ENCODE measurements around the gene TMEM121. TPM values are rescaled to one million over a fixed set of nuclear protein-coding genes. Genes with fewer than 3 reads are reported as not detected.

TMEM121 gene
- total RNA-seq, 3 donors from 2014 or later (not counting 1 experiment from before 2014, with no cell fraction given), result 0.54 to 0.80 TPM; not detected in 1

- Histone ChIP-seq H3K4me1 (ENCODE audit: control insufficient read depth, insufficient read depth, low read length) (peaks cover 88% of the 10 kb centered on the region), H3K27ac (ENCODE audit: low read length) (peak overlapping the region; percentile 98), H3K9me3 (ENCODE audit: control insufficient read depth, insufficient read depth, low read length) (no peaks in the 10 kb centered on the region), H3K27me3 (ENCODE audit: control insufficient read depth, insufficient read depth, low read length) (peaks cover 10% of the 10 kb centered on the region), H3K4me3 (ENCODE audit: low read length) (peak overlapping the region; percentile 36), H3K36me3 (ENCODE audit: control insufficient read depth, insufficient read depth, low read length) (no peaks in the 10 kb centered on the region)
- DNase-seq (peak; percentile 91 to 95), ATAC-seq (peak; percentile 56 to 82 (median 58))
- Mint-ChIP-seq H3K4me1 (peaks cover 19 to 71% of the 10 kb centered on the region in 2 donors), H3K36me3 (no peaks in the 10 kb centered on the region), H3K4me3 (peak overlapping the region; percentile 74), H3K27ac (peak overlapping the region; percentile 95 to 100), H3K9me3 (no peaks in the 10 kb centered on the region), H3K27me3 (ENCODE audit: low read depth in 2 of 2) (peaks cover 0 to 3% of the 10 kb centered on the region in 2 donors)
- intact Hi-C loops (cut with micrococcal nuclease), result no loop called here
- TF ChIP-seq CTCF (IDR thresholded peaks at IDR 0.05), result peak; percentile 99
- WGBS (ENCODE audit: insufficient coverage), result 2% methylated on average over 33 of the region's 35 CpGs
Observed at GRCh38 chr14:105480807-105481801, 45.3 kb upstream of the TMEM121 start.

GRCh38 chr14:105481886-105482457 lies 44.4 kb upstream of the TMEM121 start:
- intact Hi-C loops (cut with micrococcal nuclease), result loop anchor here (1.0 kb wide), 1 partner anchor 8 kb away; no protein-coding TSS in a partner anchor
- Mint-ChIP-seq H3K27ac (peak overlapping the region; percentile 95 to 100), H3K4me1 (peaks cover 19 to 72% of the 10 kb centered on the region in 2 donors), H3K9me3 (no peaks in the 10 kb centered on the region), H3K4me3 (peak overlapping the region; percentile 67), H3K27me3 (ENCODE audit: low read depth in 2 of 2) (peaks cover 0 to 3% of the 10 kb centered on the region in 2 donors), H3K36me3 (no peaks in the 10 kb centered on the region)
- Histone ChIP-seq H3K4me1 (ENCODE audit: control insufficient read depth, insufficient read depth, low read length) (peaks cover 88% of the 10 kb centered on the region), H3K9me3 (ENCODE audit: control insufficient read depth, insufficient read depth, low read length) (no peaks in the 10 kb centered on the region), H3K4me3 (ENCODE audit: low read length) (peak overlapping the region; percentile 36), H3K36me3 (ENCODE audit: control insufficient read depth, insufficient read depth, low read length) (no peaks in the 10 kb centered on the region), H3K27me3 (ENCODE audit: control insufficient read depth, insufficient read depth, low read length) (peaks cover 2% of the 10 kb centered on the region), H3K27ac (ENCODE audit: low read length) (peak overlapping the region; percentile 98)
- no peak for TF ChIP-seq CTCF (IDR thresholded peaks at IDR 0.05)
- WGBS (ENCODE audit: insufficient coverage), result 4% methylated on average over 18 of the region's 18 CpGs
- DNase-seq (peak; percentile 92 to 100), ATAC-seq (peak; percentile 58 to 79 (median 67))

- H3K27ac ChIP-seq (ENCODE audit: low read length), result peak overlapping the region; percentile 98
- no peak for TF ChIP-seq CTCF (IDR thresholded peaks at IDR 0.05)
- no peak for DNase-seq
- 91% methylated on average over 18 of the region's 18 CpGs for WGBS (ENCODE audit: insufficient coverage)
- intact Hi-C loops (cut with micrococcal nuclease), result loop anchor here (1.0 kb wide), 1 partner anchor 8 kb away; no protein-coding TSS in a partner anchor
- no peaks in the 10 kb centered on the region for H3K36me3 ChIP-seq (ENCODE audit: control insufficient read depth, insufficient read depth, low read length)
- peaks cover 0 to 3% of the 10 kb centered on the region in 2 donors for H3K27me3 Mint-ChIP-seq (ENCODE audit: low read depth in 2 of 2)
- peak overlapping the region; percentile 67 for H3K4me3 Mint-ChIP-seq
- H3K4me1 ChIP-seq (ENCODE audit: control insufficient read depth, insufficient read depth, low read length), result peaks cover 83% of the 10 kb centered on the region
- H3K9me3 ChIP-seq (ENCODE audit: control insufficient read depth, insufficient read depth, low read length), result no peaks in the 10 kb centered on the region
- no peaks in the 10 kb centered on the region for H3K9me3 Mint-ChIP-seq
- H3K4me3 ChIP-seq (ENCODE audit: low read length), result no peak overlapping the region
- ATAC-seq, result no peak
- no peaks in the 10 kb centered on the region for H3K36me3 Mint-ChIP-seq
- H3K27ac Mint-ChIP-seq, result peak overlapping the region; percentile 95 to 100
- peaks cover 2% of the 10 kb centered on the region for H3K27me3 ChIP-seq (ENCODE audit: control insufficient read depth, insufficient read depth, low read length)
- H3K4me1 Mint-ChIP-seq, result peaks cover 13 to 69% of the 10 kb centered on the region in 2 donors
Observed at GRCh38 chr14:105482486-105483110, 43.8 kb upstream of the TMEM121 start.

Measured in natural killer cell (primary cell).